Activated T-cell treated with anti-CD3 and anti-CD28 coated beads, Interleukin-2, amount 50 U/mL, for 48 hours (primary cell): ENCODE data around the gene CAMTA1.

Experiments used
- DNase-seq, 2 experiments: peaks; one replicate each; pipeline ENCODE4 v3.0.0-alpha.2; 2020

Gene CAMTA1

GRCh38 chr1:7613851-7614205, 828.6 kb downstream of the CAMTA1 start:
- no peak for DNase-seq

GRCh38 chr1:7614576-7615074, 829.4 kb downstream of the CAMTA1 start:
- no peak for DNase-seq

- DNase-seq = no peak
Observed at GRCh38 chr1:7615138-7615537, 829.9 kb downstream of the CAMTA1 start.

DNA sequence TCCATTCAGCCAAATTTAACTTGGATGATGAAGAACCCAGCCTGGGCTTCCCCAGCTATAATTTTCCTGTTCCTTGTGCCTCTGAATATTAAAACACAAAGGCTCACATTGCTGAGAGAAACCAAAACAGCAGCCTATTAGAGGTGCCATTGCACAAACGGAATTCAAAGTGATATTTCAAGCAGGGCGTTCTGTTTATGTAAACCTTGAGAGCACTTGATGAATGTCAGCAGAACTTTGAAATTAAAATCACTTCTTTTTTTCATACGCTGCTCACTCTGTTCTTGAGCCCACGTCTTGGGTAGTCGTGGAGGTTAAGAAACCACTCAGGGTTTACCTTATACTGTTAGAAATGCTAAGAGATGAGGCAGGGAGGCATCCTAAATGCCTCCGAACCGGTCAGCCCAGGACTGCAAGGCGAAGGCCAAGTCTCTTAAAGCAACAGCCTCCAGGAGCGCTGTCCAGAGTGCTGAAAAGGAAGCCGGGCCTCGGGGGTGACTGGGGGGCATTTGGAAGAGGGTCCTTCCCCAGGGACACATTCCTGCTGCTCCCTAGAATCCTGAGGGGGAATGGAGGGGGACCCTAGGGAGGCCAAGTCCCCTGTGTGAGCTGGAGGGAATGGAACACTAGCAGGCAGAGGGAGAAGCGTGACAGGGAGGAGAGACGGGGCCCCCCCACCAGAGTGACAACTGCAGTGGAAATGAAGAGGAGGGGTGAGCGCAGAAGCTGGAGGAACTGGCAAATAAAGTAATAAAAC, 831.0 kb downstream of the CAMTA1 start:
- DNase-seq = peak; percentile 31

DNA sequence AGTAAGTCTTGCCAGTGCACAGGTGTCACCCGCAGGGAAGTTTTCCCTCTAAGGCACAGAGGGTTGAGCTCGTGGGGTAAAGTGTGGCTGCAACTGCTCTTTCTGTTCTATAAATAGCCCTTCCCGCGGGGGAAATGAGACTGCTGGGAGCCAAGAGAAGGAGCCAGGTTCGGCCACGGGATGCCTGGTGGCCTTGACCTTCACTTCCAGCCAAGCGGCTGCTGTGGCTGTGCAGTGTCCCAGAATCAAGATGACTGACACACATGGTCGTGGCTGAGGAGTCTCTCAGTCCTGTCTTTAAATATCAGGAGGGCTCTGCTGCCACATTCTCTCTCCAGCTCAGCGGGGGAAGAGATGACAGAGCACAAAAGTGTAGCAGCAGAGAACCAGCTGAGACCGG, 831.7 kb downstream of the CAMTA1 start:
- DNase-seq = no peak

DNA sequence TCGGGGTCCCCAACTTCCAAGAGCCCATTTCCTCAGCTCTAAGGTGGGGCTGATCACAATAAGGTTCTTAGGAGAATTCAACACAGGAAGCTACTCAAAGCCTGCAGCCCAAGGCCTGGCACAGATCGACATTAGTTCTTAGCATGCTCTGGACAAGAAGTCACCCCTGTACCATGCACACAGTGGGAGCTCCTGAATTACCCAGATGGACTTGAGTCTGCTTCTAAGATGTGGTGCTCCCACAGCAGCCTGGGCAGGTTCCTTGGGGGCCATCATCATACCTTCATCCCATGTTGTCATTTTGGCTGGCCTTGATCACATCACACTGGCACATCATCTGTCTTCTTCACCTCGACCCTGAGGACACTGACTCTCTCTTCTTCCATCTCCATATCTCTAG, 832.6 kb downstream of the CAMTA1 start:
- no peak for DNase-seq

GRCh38 chr1:7620196-7620595, 834.9 kb downstream of the CAMTA1 start:
- DNase-seq = no peak

- no peak for DNase-seq
Observed at GRCh38 chr1:7621334-7622219, 836.3 kb downstream of the CAMTA1 start.

GRCh38 chr1:7623842-7624241, 838.6 kb downstream of the CAMTA1 start:
- DNase-seq = no peak

DNA sequence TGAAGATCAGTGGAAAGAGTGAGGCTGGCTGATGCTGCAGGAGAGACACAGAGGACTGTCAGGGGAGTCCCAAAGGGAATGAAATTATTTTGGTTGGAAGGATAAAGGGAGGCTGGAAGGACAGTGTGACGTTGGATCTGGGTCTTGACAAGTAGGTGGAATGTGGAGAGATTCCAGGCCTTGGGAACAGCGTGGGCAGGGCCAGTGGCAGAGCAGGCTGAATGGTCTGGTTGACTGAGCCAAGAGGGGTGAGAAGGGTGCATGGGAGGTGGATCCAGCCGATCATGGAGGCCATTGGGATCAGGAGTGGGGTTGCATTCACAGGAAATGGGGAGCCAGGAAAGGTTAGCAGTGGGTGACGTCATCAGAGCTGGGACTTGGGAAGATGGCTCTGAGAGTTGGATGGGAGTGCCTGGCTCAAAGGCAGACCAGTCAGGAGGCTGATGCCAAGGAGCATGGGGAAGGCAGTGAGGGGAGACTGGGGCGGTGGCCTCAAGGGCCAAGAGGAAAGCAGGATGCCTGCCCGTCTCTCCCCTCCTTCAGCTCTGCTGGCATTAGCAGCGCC, 839.6 kb downstream of the CAMTA1 start:
- no peak for DNase-seq

DNA sequence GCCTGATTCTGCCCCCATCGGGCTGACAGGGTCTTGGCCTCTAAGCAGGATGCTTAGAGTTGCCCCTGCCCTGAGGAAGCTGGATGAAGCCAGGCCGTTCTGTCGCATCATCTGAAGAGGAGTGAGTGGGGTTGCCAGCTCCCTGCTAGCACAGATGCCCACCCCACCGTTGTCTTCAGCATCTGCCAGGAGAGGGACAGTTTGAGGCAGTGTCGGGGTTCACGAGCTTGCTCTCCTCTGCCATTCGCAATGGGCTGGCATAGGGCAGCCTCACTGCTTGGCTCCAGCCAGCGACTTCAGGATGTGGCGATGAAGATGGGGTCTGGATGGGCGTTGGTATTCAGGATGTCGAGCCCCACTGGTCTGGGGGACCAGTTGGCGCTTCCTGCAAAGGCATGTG, 840.1 kb downstream of the CAMTA1 start:
- no peak for DNase-seq

DNA sequence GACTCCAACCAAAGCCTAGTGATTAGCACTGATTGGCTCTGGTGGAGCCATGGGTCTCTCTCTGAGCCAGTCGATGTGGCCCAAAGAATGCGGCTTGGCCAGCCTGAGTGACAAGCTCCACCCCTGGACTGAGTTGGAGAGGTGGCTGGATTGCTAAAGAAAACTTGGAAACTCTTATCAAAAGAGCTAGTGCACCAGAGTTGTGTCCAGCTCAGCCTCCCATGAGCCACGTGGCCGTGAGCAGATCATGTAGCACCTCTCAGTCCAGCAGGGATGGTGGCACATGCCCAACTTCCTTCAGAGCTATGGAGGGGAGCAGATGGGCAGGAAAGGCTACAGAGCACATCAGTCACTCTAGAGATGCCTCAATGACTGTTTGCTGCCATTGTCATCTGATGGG, 843.0 kb downstream of the CAMTA1 start:
- DNase-seq = no peak

- no peak for DNase-seq
Observed at GRCh38 chr1:7629011-7629410, 843.8 kb downstream of the CAMTA1 start.

- no peak for DNase-seq
Observed at GRCh38 chr1:7629465-7630195, 844.4 kb downstream of the CAMTA1 start.

DNA sequence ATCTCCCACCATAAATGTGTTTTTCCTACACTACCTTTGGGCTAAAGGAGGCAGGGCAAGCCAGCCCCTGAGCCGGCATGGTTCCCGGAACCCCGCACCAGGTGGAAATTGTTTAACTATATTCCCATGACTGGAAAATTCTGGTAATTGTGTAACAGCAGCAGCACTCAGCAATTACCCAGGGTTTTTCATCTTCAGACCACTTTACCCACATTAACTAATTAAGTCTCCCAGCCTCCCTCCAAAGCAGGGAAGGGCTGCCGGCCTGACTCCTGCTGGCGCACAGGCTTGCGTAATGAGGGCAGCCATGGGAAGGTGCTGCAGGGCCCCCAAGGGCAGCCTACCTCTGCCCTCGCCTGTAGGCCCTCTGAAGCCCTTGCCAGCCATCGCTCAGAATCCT, 845.1 kb downstream of the CAMTA1 start:
- no peak for DNase-seq

- no peak for DNase-seq
Observed at GRCh38 chr1:7632176-7632575, 846.9 kb downstream of the CAMTA1 start.

DNA sequence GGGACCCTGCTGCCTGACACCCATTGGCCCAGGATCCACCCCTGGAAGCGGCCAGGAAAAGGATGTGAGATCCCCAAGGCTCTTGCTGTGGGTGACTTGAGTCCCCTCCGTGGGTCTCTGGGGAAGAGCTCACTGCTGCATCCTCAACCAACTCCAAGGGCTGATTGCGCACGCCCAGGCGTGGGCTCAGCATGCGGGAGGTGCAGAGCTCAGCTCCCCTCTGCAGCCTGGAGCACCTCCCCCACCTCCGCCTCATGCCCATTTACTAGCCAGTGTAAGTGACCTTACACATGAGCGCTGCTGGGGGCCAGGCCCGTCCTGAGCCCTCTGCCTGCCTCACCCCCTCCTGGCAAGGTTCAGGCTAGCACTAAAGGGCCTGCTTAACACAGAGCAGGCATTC, 847.4 kb downstream of the CAMTA1 start:
- no peak for DNase-seq

GRCh38 chr1:7633506-7634245, 848.4 kb downstream of the CAMTA1 start:
- no peak for DNase-seq

DNA sequence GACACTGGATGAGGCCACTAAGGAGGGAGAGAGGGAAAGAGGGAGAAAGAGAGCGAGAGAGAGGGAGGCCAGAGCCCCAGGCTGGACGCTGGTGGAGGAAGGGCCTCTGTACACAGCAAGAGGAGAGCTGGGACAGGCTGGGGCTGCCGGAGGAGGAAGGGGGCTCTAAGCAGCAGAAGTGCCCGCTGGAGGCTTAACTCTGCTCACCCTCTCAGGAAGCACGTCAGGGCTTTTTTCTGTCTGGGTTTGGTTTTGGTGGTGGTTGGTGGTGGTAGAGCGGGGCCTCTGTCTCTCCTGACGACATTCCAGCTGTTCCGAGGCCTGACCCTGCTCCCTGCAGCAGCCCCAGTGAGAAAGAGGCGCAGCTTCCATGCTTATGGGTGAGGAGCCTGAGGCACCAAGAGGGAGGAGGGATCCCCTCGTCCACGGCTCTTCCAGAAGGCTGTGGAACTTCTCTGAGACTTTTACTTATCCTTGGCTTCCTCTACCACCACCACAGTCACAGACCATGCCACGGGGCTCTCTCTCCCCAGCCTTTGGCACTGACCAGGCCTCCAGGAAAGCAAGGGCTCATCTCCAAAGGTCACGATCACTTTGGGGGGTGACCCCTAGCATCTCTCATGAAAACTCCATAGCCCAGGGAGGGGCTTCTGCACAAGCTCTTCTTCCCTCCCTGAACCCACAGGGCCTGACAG, 849.4 kb downstream of the CAMTA1 start:
- no peak for DNase-seq

DNA sequence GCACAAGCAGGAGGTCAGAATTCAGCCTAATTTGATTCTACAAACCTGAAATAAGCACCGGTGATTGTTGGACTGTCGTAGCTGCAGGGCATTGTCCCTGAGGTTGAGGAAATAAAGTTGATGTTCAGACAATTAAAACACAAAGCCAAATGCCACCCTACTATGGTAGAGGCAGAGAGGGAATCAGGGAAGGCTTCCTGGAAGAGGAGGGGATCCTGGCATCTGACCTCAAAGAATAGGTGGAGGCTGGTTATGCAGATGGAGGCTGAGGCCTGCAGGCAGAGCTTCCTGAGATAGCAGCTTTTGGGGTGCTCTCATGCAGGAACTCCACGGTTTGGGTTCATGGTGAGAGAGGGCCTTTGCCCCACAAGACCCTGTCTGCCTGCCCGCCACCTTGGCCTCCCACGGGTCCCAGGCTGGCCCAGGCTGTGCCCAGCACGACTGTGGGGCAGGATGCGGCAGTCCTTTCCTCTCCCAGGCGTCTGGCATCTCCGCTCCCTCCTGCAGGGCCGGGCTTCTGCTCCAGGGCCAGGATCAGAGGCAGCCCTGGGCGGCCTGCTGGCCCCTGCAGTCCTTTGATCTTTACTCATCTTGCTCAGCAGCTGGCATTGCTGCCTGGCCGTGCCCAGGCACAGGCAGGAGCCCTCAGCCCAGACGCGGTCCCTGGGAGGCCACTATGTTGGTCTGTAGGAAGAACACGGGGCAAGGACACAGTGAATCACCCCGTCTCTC, 851.7 kb downstream of the CAMTA1 start:
- DNase-seq = no peak

DNA sequence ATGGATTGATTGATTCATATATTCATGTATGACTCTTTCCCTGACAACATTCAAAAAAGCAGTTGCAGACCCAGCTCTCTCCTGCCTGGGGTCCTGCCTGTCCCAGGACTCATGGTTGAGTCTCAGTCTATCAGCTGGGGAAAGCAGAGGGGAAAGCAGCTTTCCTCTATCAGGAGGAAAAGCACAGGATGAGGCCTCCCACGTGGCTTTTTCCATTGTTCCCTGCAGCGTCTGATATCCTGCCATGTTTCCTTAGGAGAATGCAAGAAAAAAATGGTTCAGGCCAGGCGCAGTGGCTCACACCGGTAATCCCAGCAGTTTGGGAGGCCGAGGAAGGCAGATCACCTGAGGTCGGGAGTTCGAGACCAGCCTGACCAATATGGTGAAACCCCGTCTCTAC, 852.8 kb downstream of the CAMTA1 start:
- DNase-seq = no peak
